H1 (cell line): ENCODE results near the gene CDCA7. TPM values are rescaled to one million over a fixed set of nuclear protein-coding genes. Genes with fewer than 3 reads are reported as not detected.

Experiments
- CTCF ChIA-PET: fragments of 300-600 bp; sonication (Branson Sonifier 250); formaldehyde crosslinking; loops from one replicate; lab custom pipeline; 2021; ENCODE audit not compliant: partially characterized antibody; lab: Charles Lee
- POLR2A ChIA-PET: fragments of 300-600 bp; sonication (Branson Sonifier 250); formaldehyde crosslinking; loops from one replicate; lab custom pipeline; 2021; ENCODE audit warnings: inconsistent platforms; ENCODE audit not compliant: partially characterized antibody; lab: Charles Lee
- DNase-seq, 2 experiments: peaks; one replicate each; pipeline versions ENCODE4 v3.0.0 to v3.0.0-alpha.2; 2010 to 2022; ENCODE audit warnings: low spot score in 2 of 2, low read depth in 1 of 2, mixed read lengths in 1 of 2
- FAIRE-seq: peaks from 2 replicates; lab custom pipeline; 2011; peaks lifted over from hg19 to GRCh38; lab: Jason Lieb, UNC
- H2AFZ ChIP-seq: 2 replicates; pipeline ENCODE4 v1.8.1; 2012; ENCODE audit warnings: low read length, inconsistent platforms
- H2AK5ac ChIP-seq: 2 replicates; pipeline ENCODE4 v1.6.1; 2013; ENCODE audit warnings: low read depth, low read length
- H2BK120ac ChIP-seq: replicated peaks from 2 replicates; pipeline ENCODE3; 2013; ENCODE audit warnings: low read depth, low read length, inconsistent platforms
- H2BK12ac ChIP-seq: 2 replicates; pipeline ENCODE4 v1.6.1; 2013; ENCODE audit warnings: low read depth, low read length
- H2BK15ac ChIP-seq: 2 replicates; pipeline ENCODE4 v1.6.1; 2013; ENCODE audit warnings: low read length
- H2BK20ac ChIP-seq: 2 replicates; pipeline ENCODE4 v1.6.1; 2013; ENCODE audit warnings: low read length
- H2BK5ac ChIP-seq: 2 replicates; pipeline ENCODE4 v1.6.1; 2013; ENCODE audit warnings: low read depth, low read length
- H3K14ac ChIP-seq: 2 replicates; pipeline ENCODE4 v1.6.1; 2013; ENCODE audit warnings: inconsistent platforms; ENCODE audit not compliant: insufficient read length
- H3K18ac ChIP-seq: 2 replicates; pipeline ENCODE4 v1.6.1; 2013; ENCODE audit warnings: low read length; ENCODE audit errors: extremely low read depth
- H3K23ac ChIP-seq: 2 replicates; pipeline ENCODE4 v1.6.1; 2013; ENCODE audit warnings: inconsistent platforms; ENCODE audit not compliant: insufficient read length
- H3K23me2 ChIP-seq: 2 replicates; pipeline ENCODE4 v1.6.1; 2013; ENCODE audit warnings: low read depth, low read length
- H3K27ac ChIP-seq: 2 replicates; pipeline ENCODE4 v1.6.1; 2011; ENCODE audit warnings: low read depth, low read length, inconsistent platforms
- H3K27me3 ChIP-seq, 4 experiments: replicated peaks in 1 of 4; 1 replicate in 1 of 4; 2 replicates in 3 of 4; pipeline versions ENCODE4 v1.6.1 to v1.8.1; 2011 to 2013; ENCODE audit warnings: low read length in 3 of 4, mild to moderate bottlenecking in 3 of 4, inconsistent platforms in 2 of 4, mixed read lengths in 2 of 4, moderate library complexity in 1 of 4; ENCODE audit not compliant: control insufficient read depth in 3 of 4, insufficient read depth in 3 of 4; ENCODE audit errors: extremely low read depth in 1 of 4
- H3K36me3 ChIP-seq, 4 experiments: 2 replicates each; pipeline versions ENCODE4 v1.6.1 to v1.8.1; 2011 to 2013; ENCODE audit warnings: mild to moderate bottlenecking in 4 of 4, low read length in 3 of 4, moderate library complexity in 2 of 4, control low read depth in 1 of 4, inconsistent platforms in 1 of 4; ENCODE audit not compliant: insufficient read depth in 4 of 4, control insufficient read depth in 2 of 4
- H3K4ac ChIP-seq: replicated peaks from 2 replicates; pipeline ENCODE3; 2013; ENCODE audit warnings: low read length, low read depth, mixed read lengths, inconsistent platforms; ENCODE audit not compliant: insufficient read length
- H3K4me1 ChIP-seq, 4 experiments: replicated peaks in 1 of 4; 1 replicate in 1 of 4; 2 replicates in 3 of 4; pipeline versions ENCODE4 v1.6.1 to v1.8.1; 2011 to 2013; ENCODE audit warnings: low read length in 3 of 4, inconsistent platforms in 2 of 4, mixed read lengths in 1 of 4; ENCODE audit not compliant: insufficient read depth in 4 of 4, control insufficient read depth in 3 of 4
- H3K4me2 ChIP-seq, 2 experiments: 2 replicates each; pipeline versions ENCODE4 v1.6.1 to v1.8.1; 2011 to 2013; ENCODE audit warnings: low read depth in 2 of 2, low read length in 2 of 2, control low read depth in 1 of 2, inconsistent platforms in 1 of 2, mild to moderate bottlenecking in 1 of 2; ENCODE audit not compliant: insufficient read depth in 1 of 2
- H3K4me3 ChIP-seq, 4 experiments: fragments of 200-600, 300-600 bp in 1 of 4; sonication (generic), shearing (Covaris generic), sonication (Bioruptor Twin) in 1 of 4; 2 replicates each; pipeline versions ENCODE4 v1.5.1 to v1.8.1; 2011 to 2016; ENCODE audit warnings: low read length in 4 of 4, low read depth in 3 of 4, control low read depth in 2 of 4, inconsistent platforms in 2 of 4, mild to moderate bottlenecking in 2 of 4, mixed read lengths in 1 of 4, moderate library complexity in 1 of 4; ENCODE audit not compliant: insufficient read depth in 2 of 4; ENCODE audit errors: extremely low read depth in 1 of 4
- H3K56ac ChIP-seq: replicated peaks from 2 replicates; pipeline ENCODE3; 2013; ENCODE audit warnings: low read depth, mild to moderate bottlenecking, mixed read lengths, low read length, inconsistent platforms; ENCODE audit not compliant: insufficient read length
- H3K79me1 ChIP-seq: 2 replicates; pipeline ENCODE4 v1.6.1; 2013; ENCODE audit warnings: low read depth, low read length, control low read depth
- H3K79me2 ChIP-seq, 2 experiments: 2 replicates each; pipeline versions ENCODE4 v1.6.1 to v1.8.1; 2012 to 2013; ENCODE audit warnings: low read length in 2 of 2, mild to moderate bottlenecking in 2 of 2, inconsistent platforms in 1 of 2; ENCODE audit not compliant: insufficient read depth in 2 of 2, control insufficient read depth in 1 of 2
- H3K9ac ChIP-seq, 4 experiments: replicated peaks in 1 of 4; 1 replicate in 1 of 4; 2 replicates in 3 of 4; pipeline versions ENCODE4 v1.6.1 to v1.8.1; 2011 to 2013; ENCODE audit warnings: low read depth in 3 of 4, low read length in 3 of 4, control low read depth in 2 of 4, mild to moderate bottlenecking in 2 of 4, moderate library complexity in 2 of 4, inconsistent platforms in 1 of 4; ENCODE audit errors: extremely low read depth in 1 of 4
- H3K9me3 ChIP-seq, 2 experiments: 2 replicates each; pipeline versions ENCODE4 v1.6.1 to v1.8.1; 2012 to 2013; ENCODE audit warnings: mild to moderate bottlenecking in 2 of 2, moderate library complexity in 2 of 2, control low read depth in 1 of 2, inconsistent platforms in 1 of 2, low read depth in 1 of 2, low read length in 1 of 2, mixed read lengths in 1 of 2; ENCODE audit not compliant: insufficient read depth in 2 of 2
- H4K20me1 ChIP-seq, 2 experiments: replicated peaks in 1 of 2; 2 replicates each; pipeline versions ENCODE3 to v1.8.1; 2011 to 2013; ENCODE audit warnings: inconsistent platforms in 2 of 2, low read length in 2 of 2, mild to moderate bottlenecking in 1 of 2; ENCODE audit not compliant: insufficient read depth in 2 of 2, control insufficient read depth in 1 of 2
- H4K5ac ChIP-seq: 2 replicates; pipeline ENCODE4 v1.6.1; 2013; ENCODE audit warnings: low read length, low read depth, mixed read lengths, inconsistent platforms; ENCODE audit not compliant: insufficient read length
- H4K8ac ChIP-seq: 2 replicates; pipeline ENCODE4 v1.8.0; 2013; ENCODE audit warnings: mild to moderate bottlenecking, moderate library complexity, low read length, inconsistent platforms; ENCODE audit not compliant: insufficient read depth; ENCODE audit errors: extremely low read depth
- H4K91ac ChIP-seq: replicated peaks from 2 replicates; pipeline ENCODE3; 2013; ENCODE audit warnings: low read length, mixed read lengths, inconsistent platforms; ENCODE audit not compliant: insufficient read length
- BACH1 ChIP-seq: IDR thresholded peaks from 2 replicates; pipeline ENCODE4 v1.6.1; 2012; ENCODE audit warnings: low read length, improper control_type of control experiment
- GTF2F1 ChIP-seq: IDR thresholded peaks from 2 replicates; pipeline ENCODE4 v1.6.1; 2012; ENCODE audit warnings: low read depth, low read length, improper control_type of control experiment, borderline replicate concordance
- KDM4A ChIP-seq: IDR thresholded peaks from one replicate; pipeline ENCODE4 v1.7.1; 2012; ENCODE audit warnings: low read depth, mild to moderate bottlenecking, moderate library complexity, low read length, inconsistent platforms; ENCODE audit not compliant: severe bottlenecking
- NRF1 ChIP-seq: IDR thresholded peaks from 2 replicates; pipeline ENCODE4 v1.6.1; 2011; ENCODE audit warnings: mild to moderate bottlenecking, low read depth, low read length, improper control_type of control experiment
- POLR2A ChIP-seq, 2 experiments: IDR thresholded peaks; 1 replicate in 1 of 2; 2 replicates in 1 of 2; pipeline ENCODE4 v1.6.1; 2011; ENCODE audit warnings: low read depth in 2 of 2, low read length in 2 of 2, mild to moderate bottlenecking in 2 of 2; ENCODE audit errors: control extremely low read depth in 1 of 2
- SAP30 ChIP-seq: fragments of 300-600 bp; sonication (generic); IDR thresholded peaks from 2 replicates; pipeline ENCODE4 v1.7.1; 2012; ENCODE audit warnings: low read length, moderate library complexity, mild to moderate bottlenecking, inconsistent platforms; ENCODE audit not compliant: insufficient read depth, insufficient replicate concordance
- SIN3A ChIP-seq, 2 experiments: IDR thresholded peaks in 1 of 2; conservative IDR thresholded peaks in 1 of 2; 2 replicates each; pipeline ENCODE4 v1.6.1; 2011 to 2012; ENCODE audit warnings: low read length in 2 of 2, improper control_type of control experiment in 1 of 2, low read depth in 1 of 2, mild to moderate bottlenecking in 1 of 2
- TBP ChIP-seq: IDR thresholded peaks from 2 replicates; pipeline ENCODE4 v1.6.1; 2011; ENCODE audit warnings: low read depth, low read length, improper control_type of control experiment
- ZNF274 ChIP-seq: IDR thresholded peaks from 2 replicates; pipeline ENCODE4 v1.7.0; 2012; ENCODE audit warnings: low read length, borderline replicate concordance; ENCODE audit errors: extremely low read depth
- WGBS, 2 experiments: shearing (Covaris generic) in 1 of 2; methylation state at CpG; one replicate each; pipeline versions ENCODE4 v1.1.6 to v1.1.7; 2013 to 2015; ENCODE audit warnings: low lambda C conversion rate in 2 of 2, mixed read lengths in 2 of 2, inconsistent platforms in 1 of 2, low coverage in 1 of 2, missing lambda C conversion rate in 1 of 2; ENCODE audit not compliant: insufficient replicate concordance in 2 of 2, insufficient coverage in 1 of 2, insufficient read length in 1 of 2; ENCODE audit errors: extremely low coverage in 1 of 2, missing lambda C conversion rate in 1 of 2; 5-methylcytosine and 5-hydroxymethylcytosine counted together
- polyA plus RNA-seq, 7 experiments: library from polyadenylated mRNA; depleted of rRNA in 3 of 7; stranded (reverse) in 5 of 7; unstranded in 2 of 7; fragments of >200 nt in 5 of 7; fragments of 200-250 nt in 2 of 7; gene quantifications; 1 replicate in 5 of 7; 2 replicates in 1 of 7; 4 replicates in 1 of 7; pipeline versions ENCODE4 v1.2.1 to v1.2.3, GENCODE V29; 2011 to 2013; ENCODE audit warnings: missing spikeins in 2 of 7, mixed read lengths in 2 of 7
- total RNA-seq: library from RNA; stranded (reverse); fragmentation: NEBNext Ultra II Directional; extraction: Animal tissue kit (Norgen Biotek cat#: 25700); gene quantifications from 2 replicates; pipeline ENCODE4 v1.2.1, GENCODE V29; 2021
- TF ChIP-seq, protein P1 (sequence below): IDR thresholded peaks from 2 replicates; pipeline ENCODE4 v1.6.1; 2011; ENCODE audit warnings: low read depth, mild to moderate bottlenecking, low read length; ENCODE audit not compliant: insufficient read depth
- TF ChIP-seq, protein P2 (sequence below): IDR thresholded peaks from 2 replicates; pipeline ENCODE4 v1.6.1; 2012; ENCODE audit warnings: inconsistent platforms
- TF ChIP-seq, protein P3 (sequence below): IDR thresholded peaks from 2 replicates; pipeline ENCODE4 v1.6.1; 2011; ENCODE audit warnings: low read length, improper control_type of control experiment

CDCA7 gene
- total and polyA plus RNA-seq, 2 of the 8 experiments (the other 6 are each of a cell fraction or from before 2014, with no cell fraction given) = 64.4 to 80.4 TPM

DNA sequence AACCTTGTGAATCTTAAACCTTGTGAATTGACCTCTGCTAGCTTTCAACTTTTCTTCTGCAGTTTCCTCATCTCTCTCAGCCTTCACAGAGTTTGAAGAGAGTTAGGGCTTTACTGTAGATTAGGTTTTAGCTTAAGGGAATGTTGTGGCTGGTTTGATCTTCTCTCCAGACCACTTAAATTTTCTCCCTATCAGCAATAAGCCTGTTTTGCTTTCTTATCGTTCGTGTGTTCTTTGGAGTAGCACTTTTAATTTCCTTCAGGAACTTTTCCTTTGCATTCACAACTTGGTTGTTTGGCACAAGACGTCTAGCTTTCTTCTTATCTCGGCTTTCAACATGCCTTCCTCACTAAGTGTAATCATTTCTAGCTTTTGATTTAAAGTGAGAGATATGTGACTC is 2.8 kb upstream of the CDCA7 start:
- FAIRE-seq (no peak), DNase-seq (no peak)
- Histone ChIP-seq H4K91ac (no peak overlapping the region), H3K56ac (no peak overlapping the region), H3K23ac (no peak overlapping the region), H4K8ac (no peak overlapping the region), H3K27me3 (no peaks in the 10 kb centered on the region), H3K4me2 (no peak overlapping the region), H3K9ac (no peak overlapping the region), H4K5ac (no peak overlapping the region), H2BK20ac (no peak overlapping the region), H3K4ac (no peak overlapping the region), H4K20me1 (peaks cover 8 to 11% of the 10 kb centered on the region in 2 experiments), H3K9me3 (no peaks in the 10 kb centered on the region; a peak in 1 of 4 replicates), H3K14ac (no peak overlapping the region), H2BK15ac (no peak overlapping the region), H2AFZ (no peak overlapping the region), H3K4me1 (peaks cover 8 to 14% (median 10%) of the 10 kb centered on the region in 4 experiments; a peak in 4 of 7 replicates), H3K27ac (no peak overlapping the region), H3K18ac (no peak overlapping the region), H2BK120ac (no peak overlapping the region), H2BK5ac (no peak overlapping the region), H2BK12ac (no peak overlapping the region), H3K79me2 (peaks cover 12 to 19% of the 10 kb centered on the region in 2 experiments), H3K4me3 (no peak overlapping the region), H2AK5ac (no peak overlapping the region), H3K23me2 (peaks cover 12% of the 10 kb centered on the region), H3K79me1 (peaks cover 6% of the 10 kb centered on the region; the same call in 1 of the 2 replicates), H3K36me3 (no peaks in the 10 kb centered on the region)
- ChIA-PET CTCF (no interaction called here), POLR2A (interaction anchor here (0.9 kb wide), 1 partner anchor 21 kb away, joined by 3 read pairs; no protein-coding TSS in a partner anchor)
- WGBS, 2 experiments = 90% methylated on average over 4 of the region's 4 CpGs; no CpG with 5 or more reads in 1 of the 2 experiments
- TF ChIP-seq, protein P1, sequence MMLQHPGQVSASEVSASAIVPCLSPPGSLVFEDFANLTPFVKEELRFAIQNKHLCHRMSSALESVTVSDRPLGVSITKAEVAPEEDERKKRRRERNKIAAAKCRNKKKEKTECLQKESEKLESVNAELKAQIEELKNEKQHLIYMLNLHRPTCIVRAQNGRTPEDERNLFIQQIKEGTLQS = no peak
- TF ChIP-seq BACH1 (no peak), SIN3A (conservative IDR thresholded peaks at IDR 0.05 in 1 of 2, IDR thresholded peaks at IDR 0.05 in 1 of 2; ENCODE audit: low read depth in 1 of 2, low read length in 2 of 2) (no peak), GTF2F1 (no peak), TBP (no peak), KDM4A (no peak), NRF1 (no peak), SAP30 (no peak), POLR2A (IDR thresholded peaks at IDR 0.05; ENCODE audit: control extremely low read depth in 1 of 2, low read depth in 2 of 2, low read length in 2 of 2) (no peak), ZNF274 (no peak)
- TF ChIP-seq, protein P2, sequence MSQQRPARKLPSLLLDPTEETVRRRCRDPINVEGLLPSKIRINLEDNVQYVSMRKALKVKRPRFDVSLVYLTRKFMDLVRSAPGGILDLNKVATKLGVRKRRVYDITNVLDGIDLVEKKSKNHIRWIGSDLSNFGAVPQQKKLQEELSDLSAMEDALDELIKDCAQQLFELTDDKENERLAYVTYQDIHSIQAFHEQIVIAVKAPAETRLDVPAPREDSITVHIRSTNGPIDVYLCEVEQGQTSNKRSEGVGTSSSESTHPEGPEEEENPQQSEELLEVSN = no peak
- TF ChIP-seq, protein P3, sequence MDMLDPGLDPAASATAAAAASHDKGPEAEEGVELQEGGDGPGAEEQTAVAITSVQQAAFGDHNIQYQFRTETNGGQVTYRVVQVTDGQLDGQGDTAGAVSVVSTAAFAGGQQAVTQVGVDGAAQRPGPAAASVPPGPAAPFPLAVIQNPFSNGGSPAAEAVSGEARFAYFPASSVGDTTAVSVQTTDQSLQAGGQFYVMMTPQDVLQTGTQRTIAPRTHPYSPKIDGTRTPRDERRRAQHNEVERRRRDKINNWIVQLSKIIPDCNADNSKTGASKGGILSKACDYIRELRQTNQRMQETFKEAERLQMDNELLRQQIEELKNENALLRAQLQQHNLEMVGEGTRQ = no peak
